ENCODE measurements around the gene TOX3. TPM values are rescaled to one million over a fixed set of nuclear protein-coding genes. Genes with fewer than 3 reads are reported as not detected.

TOX3 gene
- total and polyA plus RNA-seq, 4 donors, result 1.6 to 5.3 (median 2.0) TPM

GRCh38 chr16:52476111-52476510 is 70.8 kb downstream of the TOX3 start:
- H3K36me3 ChIP-seq (ENCODE audit: control insufficient read depth in 4 of 4, insufficient read depth in 4 of 4, low read length in 4 of 4), result no peaks in the 10 kb centered on the region

GRCh38 chr16:52474679-52475078 is 72.3 kb downstream of the TOX3 start:
- TF ChIP-seq, protein P1, sequence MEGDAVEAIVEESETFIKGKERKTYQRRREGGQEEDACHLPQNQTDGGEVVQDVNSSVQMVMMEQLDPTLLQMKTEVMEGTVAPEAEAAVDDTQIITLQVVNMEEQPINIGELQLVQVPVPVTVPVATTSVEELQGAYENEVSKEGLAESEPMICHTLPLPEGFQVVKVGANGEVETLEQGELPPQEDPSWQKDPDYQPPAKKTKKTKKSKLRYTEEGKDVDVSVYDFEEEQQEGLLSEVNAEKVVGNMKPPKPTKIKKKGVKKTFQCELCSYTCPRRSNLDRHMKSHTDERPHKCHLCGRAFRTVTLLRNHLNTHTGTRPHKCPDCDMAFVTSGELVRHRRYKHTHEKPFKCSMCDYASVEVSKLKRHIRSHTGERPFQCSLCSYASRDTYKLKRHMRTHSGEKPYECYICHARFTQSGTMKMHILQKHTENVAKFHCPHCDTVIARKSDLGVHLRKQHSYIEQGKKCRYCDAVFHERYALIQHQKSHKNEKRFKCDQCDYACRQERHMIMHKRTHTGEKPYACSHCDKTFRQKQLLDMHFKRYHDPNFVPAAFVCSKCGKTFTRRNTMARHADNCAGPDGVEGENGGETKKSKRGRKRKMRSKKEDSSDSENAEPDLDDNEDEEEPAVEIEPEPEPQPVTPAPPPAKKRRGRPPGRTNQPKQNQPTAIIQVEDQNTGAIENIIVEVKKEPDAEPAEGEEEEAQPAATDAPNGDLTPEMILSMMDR (IDR thresholded peaks at IDR 0.05; ENCODE audit: control extremely low read depth, extremely low read depth), result no peak
- H3K36me3 ChIP-seq (ENCODE audit: control insufficient read depth in 4 of 4, insufficient read depth in 4 of 4, low read length in 4 of 4), result no peaks in the 10 kb centered on the region
- no peaks in the 10 kb centered on the region for H3K9me3 ChIP-seq (ENCODE audit: control insufficient read depth in 4 of 4, insufficient read depth in 3 of 4, low read length in 3 of 4)
- H3K9ac ChIP-seq (ENCODE audit: insufficient read depth in 1 of 2, low read length in 2 of 2), result no peak overlapping the region
- peaks cover 0 to 5% (median 0%) of the 10 kb centered on the region in 5 donors for H3K4me1 ChIP-seq (ENCODE audit: control insufficient read depth in 5 of 5, insufficient read depth in 5 of 5, low read length in 5 of 5)
- H3K27me3 ChIP-seq (ENCODE audit: control insufficient read depth in 3 of 3, insufficient read depth in 3 of 3, low read length in 2 of 3), result no peaks in the 10 kb centered on the region
- ATAC-seq (ENCODE audit: insufficient read depth, low FRiP score), result no peak
- DNase-seq, result no peak
- WGBS, 2 donors, result 78 to 87% methylated on average over 4 of the region's 4 CpGs
- no peak overlapping the region for H3K4me3 ChIP-seq
- no peak overlapping the region for H3K27ac ChIP-seq (ENCODE audit: low read depth in 1 of 2, low read length in 1 of 2)

More at GRCh38 chr16:52476111-52476510, 70.8 kb downstream of the TOX3 start:
- DNase-seq, result no peak
- ATAC-seq (ENCODE audit: insufficient read depth, low FRiP score), result no peak
- H3K27me3 ChIP-seq (ENCODE audit: control insufficient read depth in 3 of 3, insufficient read depth in 3 of 3, low read length in 2 of 3), result no peaks in the 10 kb centered on the region
- 85 to 90% methylated on average over 2 of the region's 2 CpGs for WGBS, 2 donors
- H3K27ac ChIP-seq (ENCODE audit: low read depth in 1 of 2, low read length in 1 of 2), result no peak overlapping the region
- no peak overlapping the region for H3K9ac ChIP-seq (ENCODE audit: insufficient read depth in 1 of 2, low read length in 2 of 2)
- no peak overlapping the region for H3K4me3 ChIP-seq
- TF ChIP-seq, protein P1 (IDR thresholded peaks at IDR 0.05; ENCODE audit: control extremely low read depth, extremely low read depth), result no peak
- no peaks in the 10 kb centered on the region for H3K9me3 ChIP-seq (ENCODE audit: control insufficient read depth in 4 of 4, insufficient read depth in 3 of 4, low read length in 3 of 4)
- H3K4me1 ChIP-seq (ENCODE audit: control insufficient read depth in 5 of 5, insufficient read depth in 5 of 5, low read length in 5 of 5), result peaks cover 0 to 5% (median 0%) of the 10 kb centered on the region in 5 donors

DNA sequence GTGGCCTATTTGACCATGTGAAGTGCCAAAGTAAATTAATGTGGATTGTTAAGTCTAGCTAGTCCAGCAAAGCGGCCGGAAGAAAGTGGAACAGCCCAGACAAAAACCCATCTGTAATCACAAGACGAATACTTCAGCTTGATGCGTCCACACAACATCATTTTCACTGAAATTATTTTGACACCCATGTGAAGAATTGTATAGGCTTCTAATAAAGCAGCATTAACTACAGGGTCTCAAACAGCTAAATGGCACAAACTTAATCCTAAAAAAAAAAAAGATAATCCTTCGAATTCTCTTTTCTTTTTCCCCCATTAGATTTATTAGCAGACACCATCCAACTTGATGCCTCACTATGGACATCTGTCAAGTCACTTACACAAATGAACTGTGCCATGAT is 73.8 kb downstream of the TOX3 start:
- peaks cover 0 to 11% (median 0%) of the 10 kb centered on the region in 5 donors for H3K4me1 ChIP-seq (ENCODE audit: control insufficient read depth in 5 of 5, insufficient read depth in 5 of 5, low read length in 5 of 5)
- no peak overlapping the region for H3K4me3 ChIP-seq
- no peaks in the 10 kb centered on the region for H3K36me3 ChIP-seq (ENCODE audit: control insufficient read depth in 4 of 4, insufficient read depth in 4 of 4, low read length in 4 of 4)
- H3K9me3 ChIP-seq (ENCODE audit: control insufficient read depth in 4 of 4, insufficient read depth in 3 of 4, low read length in 3 of 4), result no peaks in the 10 kb centered on the region
- no peaks in the 10 kb centered on the region for H3K27me3 ChIP-seq (ENCODE audit: control insufficient read depth in 3 of 3, insufficient read depth in 3 of 3, low read length in 2 of 3)
- 83 to 86% methylated on average over 5 of the region's 5 CpGs for WGBS, 2 donors
- H3K27ac ChIP-seq (ENCODE audit: low read depth in 1 of 2, low read length in 1 of 2), result no peak overlapping the region
- TF ChIP-seq, protein P1 (IDR thresholded peaks at IDR 0.05; ENCODE audit: control extremely low read depth, extremely low read depth), result no peak
- DNase-seq (no peak), ATAC-seq (ENCODE audit: insufficient read depth, low FRiP score) (no peak)
- no peak overlapping the region for H3K9ac ChIP-seq (ENCODE audit: insufficient read depth in 1 of 2, low read length in 2 of 2)

Measured in lung (tissue), 12 donors.